Left ventricle myocardium superior (tissue), 1 donor: ENCODE results near the gene MRPS18A. TPM values are rescaled to one million over a fixed set of nuclear protein-coding genes. Genes with fewer than 3 reads are reported as not detected.

Source experiments
- ATAC-seq: fragments of 200-7000 bp; cut with Tn5 transposase; one replicate; pipeline ENCODE4 v1.9.1; 2020; ENCODE audit warnings: mild to moderate bottlenecking, moderate library complexity
- DNase-seq: peaks from one replicate; pipeline ENCODE4 v3.0.0-alpha.2; 2020
- intact Hi-C: fragments of 100-400 bp; cut with micrococcal nuclease; formaldehyde crosslinking; loops from one replicate; pipeline ENCODE4 v1.11.0; 2022
- total RNA-seq: library from RNA; stranded (reverse); fragmentation: NEBNext Ultra II Directional; extraction: Animal tissue kit (Norgen Biotek cat#: 25700); gene quantifications from one replicate; pipeline ENCODE4 v1.2.1, GENCODE V29; 2021
- donor health status: DM: no; HTN: yes; CAD: no; lungs with severe emphysema.

MRPS18A gene
- total RNA-seq, 1 donor from 2014 or later = 46.0 TPM

DNA sequence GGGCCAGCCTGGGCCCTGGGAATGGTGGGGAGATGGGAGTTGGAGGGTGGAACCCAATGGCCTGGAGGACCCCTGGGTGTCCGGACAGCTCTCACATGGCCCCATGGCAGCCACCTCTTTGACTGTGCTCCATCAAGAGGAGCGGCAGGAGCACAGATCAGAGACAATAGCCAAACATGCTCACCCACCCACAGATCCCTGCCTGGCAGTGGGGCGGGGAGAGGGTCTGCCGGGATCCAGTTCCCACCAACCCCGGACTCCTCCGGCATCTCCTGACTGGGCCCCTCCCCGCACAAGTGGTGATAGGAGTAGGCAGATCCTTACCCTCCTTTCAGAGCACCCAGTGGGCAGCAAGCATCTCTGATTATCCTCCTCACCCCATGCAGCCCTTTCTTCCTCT lies 31.9 kb upstream of the MRPS18A start:
- DNase-seq (no peak), ATAC-seq (no peak)
- intact Hi-C loops = no loop called here

- intact Hi-C loops = no loop called here
- ATAC-seq (peak; percentile 25), DNase-seq (peak; percentile 48)
These were observed 31.0 kb upstream of the MRPS18A start for GRCh38 chr6:43718387-43719105.

DNA sequence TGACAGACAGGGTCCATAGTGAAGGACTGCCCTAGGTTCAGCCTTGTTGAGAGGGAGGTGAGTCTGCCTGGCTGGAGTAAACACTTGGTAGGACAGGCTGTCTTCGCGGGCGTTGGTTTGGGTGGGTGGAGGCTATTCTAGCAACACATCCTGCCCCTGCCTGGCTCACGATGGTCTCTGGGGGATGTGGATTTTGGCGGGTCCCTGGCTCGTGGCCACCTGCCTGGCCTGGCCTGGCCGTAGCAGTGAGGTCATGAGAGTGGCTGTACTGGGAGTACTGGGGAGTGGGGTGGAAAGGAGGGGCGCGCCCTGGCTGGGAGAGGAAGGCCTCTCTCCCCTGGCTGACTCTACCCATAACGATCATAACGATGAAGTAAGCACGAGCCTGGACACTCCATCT lies 30.2 kb upstream of the MRPS18A start:
- peak; percentile 87 for DNase-seq
- intact Hi-C loops = no loop called here
- peak; percentile 88 for ATAC-seq

- ATAC-seq (no peak), DNase-seq (no peak)
- intact Hi-C loops = no loop called here
These were observed 29.8 kb upstream of the MRPS18A start for GRCh38 chr6:43717389-43717788.

- ATAC-seq (peak; percentile 24), DNase-seq (peak; percentile 78)
- intact Hi-C loops = no loop called here
These were observed 28.5 kb upstream of the MRPS18A start for GRCh38 chr6:43716099-43716498.

DNA sequence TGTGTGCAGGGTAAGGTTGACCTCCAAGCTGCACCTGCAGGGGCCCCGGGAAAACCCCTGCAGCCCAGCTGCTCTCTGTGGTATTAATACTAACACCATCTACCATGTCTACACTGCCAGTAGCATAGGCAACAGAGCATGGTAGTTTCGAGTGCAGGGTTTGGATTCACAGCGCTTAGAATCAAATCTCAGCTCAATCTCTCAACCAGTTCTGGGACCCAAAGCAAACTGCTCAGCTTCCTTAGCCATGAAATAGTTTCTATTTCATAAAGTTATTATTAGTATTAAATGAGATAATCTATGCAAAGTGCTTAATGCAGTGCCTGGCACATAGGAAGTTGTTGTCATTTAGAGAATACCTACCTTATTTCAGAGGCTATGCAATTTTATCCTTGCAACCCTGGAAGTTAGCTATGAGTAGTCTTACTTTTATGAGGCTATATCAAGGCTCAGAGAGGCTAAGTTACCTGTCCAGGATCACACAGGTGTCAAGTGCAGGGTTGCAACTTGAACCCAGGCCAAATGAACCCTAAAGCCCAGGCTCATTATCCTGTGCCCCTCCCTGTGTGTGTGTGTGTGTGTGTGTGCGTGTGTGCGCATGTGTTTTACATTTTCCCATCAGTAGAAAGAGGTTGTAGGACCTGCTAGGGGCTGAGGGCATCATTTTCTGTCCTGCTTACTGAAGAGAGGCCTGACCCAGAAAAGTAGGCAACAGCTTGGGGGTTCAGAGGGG lies 27.6 kb upstream of the MRPS18A start:
- DNase-seq = no peak
- ATAC-seq = no peak
- intact Hi-C loops = no loop called here

DNA sequence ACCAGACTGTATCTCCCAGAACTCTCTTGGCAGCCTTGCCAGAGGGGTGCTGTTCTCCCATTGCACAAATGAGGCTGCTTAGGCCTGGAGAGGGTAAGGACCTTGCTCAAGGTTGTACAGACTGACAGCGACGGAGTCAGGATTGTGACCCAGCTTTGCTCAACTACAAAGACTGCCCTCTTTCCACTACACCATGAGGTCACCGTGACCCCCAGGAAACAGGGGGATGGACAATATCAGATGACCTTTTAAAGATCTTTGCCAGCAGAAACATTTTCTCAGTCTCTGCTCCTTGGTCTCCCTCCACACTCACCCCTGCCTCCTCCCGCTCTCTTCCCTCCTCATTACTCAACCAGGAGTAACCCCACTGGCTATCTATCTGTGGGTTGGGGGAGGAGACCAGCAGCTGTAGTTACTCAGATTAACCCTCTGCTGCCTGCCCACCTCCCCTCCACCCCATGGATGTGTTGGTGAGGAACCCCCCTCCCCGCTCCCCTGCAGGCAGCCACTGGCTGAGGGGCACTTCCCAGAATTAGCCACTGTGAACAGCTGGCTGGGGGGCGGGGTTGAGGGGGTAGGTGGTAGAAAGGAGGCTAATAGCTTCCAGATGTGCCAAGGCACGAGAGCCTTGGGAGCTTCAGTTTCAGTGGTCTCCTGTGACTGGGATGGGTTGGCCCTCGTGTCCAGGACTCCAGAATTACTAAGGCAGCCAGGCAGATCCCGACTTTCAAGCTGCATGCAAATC lies 26.9 kb upstream of the MRPS18A start:
- peak; percentile 15 for ATAC-seq
- intact Hi-C loops = no loop called here
- peak; percentile 63 for DNase-seq

DNA sequence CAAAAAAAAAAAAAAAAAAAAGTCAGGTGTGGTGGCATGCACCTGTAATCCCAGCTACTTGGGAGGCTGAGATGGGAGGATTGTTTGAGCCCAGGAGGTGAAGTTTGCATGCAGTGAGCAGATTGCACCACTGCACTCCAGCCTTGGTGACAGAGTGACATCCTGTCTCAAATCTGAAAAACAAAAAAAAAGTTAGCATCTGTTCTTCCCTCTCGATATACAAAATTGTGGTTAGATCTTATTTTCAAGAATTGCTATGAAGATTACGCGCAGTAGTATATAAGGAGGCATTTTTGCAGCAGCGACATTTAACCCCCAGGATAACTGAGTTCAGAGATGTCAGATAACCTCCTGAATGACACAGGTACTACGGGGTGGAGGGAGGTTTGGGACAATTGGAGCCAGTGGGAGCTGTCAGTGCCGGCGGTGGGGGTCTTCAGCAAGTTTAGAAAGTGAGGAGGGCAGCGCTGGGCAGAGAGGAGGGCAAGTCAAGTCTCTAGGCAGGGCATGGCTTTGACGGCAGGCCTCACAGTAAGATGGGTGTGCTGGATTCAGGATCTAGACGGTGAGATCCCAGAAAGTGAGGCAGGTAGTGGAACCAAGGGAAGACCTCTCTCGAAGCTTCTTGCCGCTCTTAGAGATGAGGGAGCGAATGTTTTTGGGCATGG lies 26.2 kb upstream of the MRPS18A start:
- ATAC-seq (no peak), DNase-seq (no peak)
- intact Hi-C loops = no loop called here

DNA sequence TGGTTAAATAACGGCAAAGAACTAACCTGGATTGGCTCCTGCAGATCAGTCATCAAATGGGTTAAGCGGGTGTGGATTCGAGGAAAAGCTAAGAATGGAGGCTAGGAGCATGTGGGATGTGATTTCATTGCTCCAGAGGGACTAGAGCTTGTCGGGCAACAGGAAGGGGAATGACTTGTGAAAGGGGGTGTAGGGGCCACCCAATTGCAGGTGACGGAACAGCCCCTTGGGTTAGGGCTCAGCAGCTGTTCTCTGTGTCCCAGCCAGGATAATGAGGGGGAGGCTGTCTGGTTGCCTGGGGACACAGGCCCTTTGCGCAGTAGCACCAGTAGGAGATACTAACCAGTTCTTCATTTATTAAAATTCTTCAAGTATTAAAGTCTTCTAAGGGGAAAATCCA lies 25.0 kb upstream of the MRPS18A start:
- peak; percentile 41 for ATAC-seq

DNA sequence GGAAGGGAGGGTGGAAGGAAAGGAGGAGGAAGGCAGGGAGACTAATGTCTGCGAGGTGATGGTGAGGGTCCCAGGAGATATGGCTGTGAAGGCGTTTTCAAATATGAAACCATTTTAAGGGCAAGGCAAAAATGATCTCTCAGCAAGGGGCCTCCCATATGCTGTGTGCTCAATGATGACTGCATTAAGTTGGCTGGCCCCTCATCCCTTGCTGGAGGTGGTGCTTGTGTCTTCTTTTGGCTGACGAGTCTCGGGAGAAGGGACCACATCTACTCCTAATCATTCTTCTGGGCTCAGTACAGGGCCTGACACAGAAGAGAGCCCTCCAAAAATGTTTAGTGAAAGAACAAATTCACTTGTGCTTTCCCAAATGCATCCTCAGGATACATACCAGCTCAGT lies 23.0 kb upstream of the MRPS18A start:
- intact Hi-C loops = no loop called here
- DNase-seq (no peak), ATAC-seq (no peak)

More for the DNA sequence above, 25.0 kb upstream of the MRPS18A start:
- peak; percentile 41 for DNase-seq
- intact Hi-C loops = no loop called here

DNA sequence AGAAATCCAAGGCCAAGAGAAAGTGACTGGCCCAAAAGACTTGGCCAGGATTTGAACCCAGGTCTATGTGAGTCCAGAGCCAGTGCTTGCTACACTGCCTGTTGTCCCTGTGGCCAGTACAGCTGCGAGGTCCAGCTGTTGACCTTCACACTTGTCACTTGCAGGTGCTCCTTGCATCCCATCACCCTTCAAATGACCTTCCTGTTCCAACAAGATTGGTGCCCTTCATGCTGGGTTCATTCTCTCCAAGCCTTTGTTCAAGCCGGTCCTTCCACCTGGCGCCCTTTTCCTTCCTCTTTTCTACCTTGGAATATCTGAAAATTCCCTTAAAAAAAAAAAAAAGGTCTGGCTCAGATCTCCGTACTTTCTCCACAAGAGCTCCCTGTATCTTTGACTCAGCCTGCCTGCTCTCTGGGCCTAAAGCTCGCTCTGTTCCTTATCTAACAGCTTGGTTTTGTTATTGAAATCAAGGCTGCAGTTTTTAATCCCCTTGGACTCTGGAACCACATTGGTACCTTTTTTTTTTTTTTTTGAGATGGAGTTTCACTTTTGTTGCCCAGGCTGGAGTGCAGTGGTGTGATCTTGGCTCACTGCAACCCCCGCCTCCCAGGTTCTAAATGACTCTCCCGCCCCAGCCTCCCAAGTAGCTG lies 22.2 kb upstream of the MRPS18A start:
- DNase-seq = no peak
- peak; percentile 50 for ATAC-seq
- intact Hi-C loops = no loop called here

- no peak for DNase-seq
- intact Hi-C loops = no loop called here
These were observed 21.5 kb upstream of the MRPS18A start for GRCh38 chr6:43708860-43709653.

GRCh38 chr6:43707767-43708166 lies 20.2 kb upstream of the MRPS18A start:
- ATAC-seq = no peak

More at GRCh38 chr6:43708860-43709653, 21.5 kb upstream of the MRPS18A start:
- ATAC-seq = peak; percentile 78

DNA sequence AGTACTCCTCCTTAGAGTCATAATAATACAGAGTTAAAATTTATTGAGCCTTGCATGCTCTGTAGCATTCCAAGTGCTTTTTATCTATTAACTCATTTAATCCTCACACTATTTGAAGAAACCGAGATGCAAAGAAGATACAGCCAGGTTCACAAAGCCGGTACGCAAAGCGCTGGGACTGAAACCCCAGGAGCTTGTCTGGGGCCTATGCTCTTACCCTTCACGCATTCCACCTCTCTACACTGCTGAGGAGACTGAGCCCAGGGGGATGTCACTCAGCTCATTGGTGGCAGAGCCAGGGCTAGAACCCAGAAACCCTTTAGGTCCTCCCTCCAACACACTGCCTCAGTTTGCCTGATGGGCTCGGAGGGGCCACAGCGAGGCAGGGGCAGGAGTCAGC lies 19.7 kb upstream of the MRPS18A start:
- ATAC-seq (no peak), DNase-seq (no peak)
- intact Hi-C loops = no loop called here

More at GRCh38 chr6:43707767-43708166, 20.2 kb upstream of the MRPS18A start:
- no peak for DNase-seq
- intact Hi-C loops = no loop called here

DNA sequence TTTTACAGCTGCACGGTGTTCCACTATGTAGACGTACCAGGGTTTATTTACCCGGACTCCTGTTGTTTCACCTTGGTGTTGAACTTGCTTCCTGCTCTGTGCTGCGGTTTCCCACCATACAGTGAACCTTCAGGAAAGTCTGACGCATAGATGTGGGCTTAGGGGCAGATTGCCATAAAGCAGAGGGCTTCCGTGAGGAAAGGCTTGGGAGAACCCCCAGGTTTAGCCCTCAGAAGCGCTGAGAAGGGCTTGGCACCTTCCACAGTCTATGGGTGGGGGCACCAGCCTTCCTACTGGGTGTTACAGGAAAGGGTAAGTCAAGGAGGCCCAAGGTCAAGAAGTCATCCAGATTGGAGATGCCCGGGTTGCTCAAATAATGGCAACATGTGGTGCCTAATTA lies 19.2 kb upstream of the MRPS18A start:
- intact Hi-C loops = no loop called here
- ATAC-seq (no peak), DNase-seq (no peak)

DNA sequence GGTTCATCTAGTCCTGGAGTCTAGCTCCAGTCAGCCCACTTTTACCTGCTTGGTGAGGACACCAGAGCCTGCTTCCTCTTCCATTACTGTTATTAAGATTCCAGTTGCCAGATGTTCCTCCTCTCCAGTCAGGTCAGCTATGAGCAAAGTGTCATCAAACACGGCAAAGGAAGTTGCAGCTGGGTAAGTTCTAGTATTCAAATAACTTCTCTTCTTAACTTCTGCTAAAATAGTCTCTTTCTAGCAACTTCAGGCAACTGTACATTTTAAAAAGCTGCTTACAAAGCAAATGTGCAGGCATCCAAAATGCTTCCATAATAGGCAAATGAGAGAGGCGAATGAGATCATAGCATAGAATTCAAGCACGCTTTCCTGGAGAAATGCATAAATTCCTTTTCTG lies 18.4 kb upstream of the MRPS18A start:
- DNase-seq (no peak), ATAC-seq (no peak)
- intact Hi-C loops = no loop called here

DNA sequence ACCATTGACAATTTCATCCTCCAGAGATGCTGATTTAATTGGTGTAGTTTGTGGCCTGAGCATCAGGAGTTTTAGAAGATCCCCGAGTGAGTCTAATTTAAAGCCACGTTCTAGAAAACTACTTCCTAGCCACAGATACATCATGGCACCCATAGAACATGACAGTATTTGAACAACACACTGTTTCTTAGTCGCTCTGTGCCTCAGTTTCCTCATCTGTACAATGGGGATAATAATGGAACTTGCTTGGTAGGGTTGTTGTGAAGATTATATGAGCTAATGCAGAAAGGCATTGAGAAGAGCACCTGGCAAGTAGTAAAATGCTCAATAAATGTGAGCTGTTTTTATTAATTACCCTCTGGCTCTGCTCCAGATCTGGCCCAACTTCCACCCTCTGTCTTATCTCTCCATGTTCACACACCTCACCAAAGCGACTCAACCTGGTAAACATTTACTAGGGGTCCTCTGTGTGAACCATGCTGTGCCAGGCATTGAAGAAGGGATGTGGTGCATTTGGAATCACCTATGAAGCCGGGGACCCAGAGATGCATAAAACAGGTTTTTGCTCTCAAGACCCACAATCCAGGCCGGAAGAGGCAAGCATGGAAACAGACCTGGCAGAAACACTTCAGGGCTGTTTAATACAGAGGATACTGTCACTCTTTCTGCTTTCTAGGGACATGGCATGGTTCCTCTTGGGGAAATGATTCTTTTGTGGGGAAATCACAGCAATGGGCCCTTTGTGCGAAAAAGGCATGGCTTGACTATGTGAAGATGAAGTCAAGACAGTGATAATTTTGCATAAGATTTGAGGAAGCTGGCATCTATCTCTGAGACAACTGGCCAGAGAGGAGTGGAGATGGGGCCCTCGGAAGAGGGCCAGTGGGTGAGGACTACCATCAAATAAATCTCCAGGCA lies 16.2 kb upstream of the MRPS18A start:
- no peak for ATAC-seq
- intact Hi-C loops = no loop called here

More for the DNA sequence above, 16.2 kb upstream of the MRPS18A start:
- no peak for DNase-seq
